DMS79 treated with DMSO at 0.1 percent for 48 hours (cell line): ENCODE data around the gene SAMD8.

Experiments used
- DNase-seq: peaks from one replicate; lab custom pipeline; 2025; lab: John Stamatoyannopoulos, UW

Gene SAMD8

DNA sequence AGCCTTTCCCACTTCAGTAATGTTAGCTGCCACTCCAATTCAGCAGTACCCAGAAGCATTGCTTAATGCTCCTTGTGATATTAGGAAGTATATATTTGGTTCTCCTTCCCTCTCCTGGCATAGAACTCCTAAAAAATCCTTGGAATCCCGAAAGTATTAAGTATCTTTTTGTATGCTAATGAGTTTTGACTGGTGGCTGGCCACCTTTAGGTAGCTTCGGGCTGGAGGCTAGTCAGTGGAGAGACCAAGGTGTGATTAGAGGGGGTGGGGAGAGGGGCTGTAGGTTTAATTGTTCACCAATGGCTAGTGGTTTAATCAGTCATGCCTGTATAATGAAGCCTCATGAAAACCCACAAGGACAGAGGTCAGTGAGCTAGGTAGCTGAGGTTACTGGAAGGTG, 112.1 kb downstream of the SAMD8 start:
- no peak for DNase-seq

DNA sequence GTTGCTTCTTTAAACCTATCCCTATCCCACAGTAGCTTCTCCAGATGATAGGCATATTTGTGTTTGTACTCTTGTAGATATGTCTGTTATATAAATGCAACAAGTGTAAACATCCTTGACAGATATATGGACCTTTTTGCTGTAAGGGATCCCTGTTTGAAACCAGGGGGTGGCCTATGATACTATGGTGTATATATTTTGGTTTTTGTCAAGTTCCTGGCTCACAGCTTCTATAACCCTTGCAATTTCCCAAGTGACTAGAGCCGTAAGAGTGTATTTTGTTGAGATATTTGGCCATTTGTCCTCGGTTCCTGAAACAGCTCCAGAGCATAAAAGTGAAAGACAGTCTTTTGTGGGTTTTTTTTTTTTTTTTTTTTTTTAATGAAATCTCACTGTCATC, 114.6 kb downstream of the SAMD8 start:
- no peak for DNase-seq

DNA sequence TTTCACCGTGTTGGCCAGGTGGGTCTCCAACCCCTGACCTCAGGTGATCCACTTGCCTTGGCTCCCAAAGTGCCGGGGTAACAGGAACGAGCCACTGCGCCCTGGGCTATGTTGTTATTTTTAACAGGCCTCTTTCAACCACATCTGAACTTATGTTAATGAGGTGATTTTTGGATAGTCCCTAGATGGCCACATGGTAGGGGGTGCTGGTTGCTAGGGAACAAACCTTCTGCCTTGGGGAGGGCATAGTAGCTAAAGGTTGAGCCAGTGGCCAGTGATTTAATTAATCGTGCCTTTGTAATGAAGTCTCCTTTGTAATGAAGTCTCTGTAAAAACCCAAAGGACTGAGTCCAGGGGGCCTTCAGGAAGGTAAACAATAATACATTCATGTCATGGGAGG, 115.2 kb downstream of the SAMD8 start:
- no peak for DNase-seq

DNA sequence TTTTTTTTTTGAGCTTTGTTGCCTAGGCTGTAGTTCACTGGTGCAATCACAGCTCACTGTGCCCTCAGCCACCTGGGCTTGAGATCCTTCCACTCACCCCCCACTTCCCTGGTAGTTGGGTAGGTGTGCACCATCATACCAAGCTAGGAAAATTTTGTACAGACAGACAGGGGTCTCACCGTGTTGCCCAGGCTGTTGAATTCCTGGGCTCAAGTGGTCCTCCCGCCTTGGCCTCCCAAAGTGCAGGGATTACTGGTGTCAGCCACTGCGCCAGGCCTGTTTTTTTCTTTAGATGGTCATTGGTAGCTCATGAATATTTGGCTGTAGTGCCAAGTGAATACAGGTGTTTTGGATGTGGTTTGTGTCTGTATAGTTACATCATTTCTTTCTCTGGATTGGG, 116.8 kb downstream of the SAMD8 start:
- DNase-seq, result no peak

DNA sequence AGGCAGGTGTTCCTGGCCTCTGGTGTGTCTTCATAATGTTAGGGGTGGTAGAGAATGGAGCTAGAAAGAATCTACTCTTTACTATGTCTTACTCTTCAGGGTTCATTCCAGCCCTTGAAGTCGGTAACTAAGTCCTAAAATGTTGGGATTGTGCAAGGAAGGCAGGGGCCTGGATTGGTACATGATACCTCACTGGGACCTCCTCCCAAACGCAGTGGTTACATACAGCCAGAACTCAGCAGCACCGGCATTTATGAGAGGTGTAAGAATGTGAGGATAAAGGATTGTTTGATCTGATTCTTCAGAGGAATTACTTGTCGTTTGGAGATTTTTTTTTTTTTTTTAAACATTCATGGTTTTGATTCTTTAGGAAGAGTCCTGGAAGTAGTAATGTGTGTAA, 117.4 kb downstream of the SAMD8 start:
- no peak for DNase-seq

DNA sequence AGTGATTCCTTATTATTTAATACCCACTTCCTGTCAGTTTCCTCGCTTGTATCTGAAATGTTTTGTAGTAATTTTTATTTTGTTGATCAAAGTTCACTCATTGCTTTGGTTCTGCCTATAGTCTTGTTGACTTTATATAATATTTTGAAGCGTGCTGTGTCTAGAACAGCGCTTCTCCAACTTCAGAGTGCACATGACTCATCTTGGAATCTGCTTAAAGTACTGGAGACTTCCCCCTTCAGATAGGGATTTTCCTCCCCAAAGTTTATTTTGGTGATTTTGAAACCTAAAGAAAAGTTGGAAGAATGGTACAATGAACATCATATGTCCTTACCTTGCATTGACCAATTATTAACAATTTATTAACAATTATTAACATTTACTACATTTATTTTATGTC, 118.5 kb downstream of the SAMD8 start:
- no peak for DNase-seq

DNA sequence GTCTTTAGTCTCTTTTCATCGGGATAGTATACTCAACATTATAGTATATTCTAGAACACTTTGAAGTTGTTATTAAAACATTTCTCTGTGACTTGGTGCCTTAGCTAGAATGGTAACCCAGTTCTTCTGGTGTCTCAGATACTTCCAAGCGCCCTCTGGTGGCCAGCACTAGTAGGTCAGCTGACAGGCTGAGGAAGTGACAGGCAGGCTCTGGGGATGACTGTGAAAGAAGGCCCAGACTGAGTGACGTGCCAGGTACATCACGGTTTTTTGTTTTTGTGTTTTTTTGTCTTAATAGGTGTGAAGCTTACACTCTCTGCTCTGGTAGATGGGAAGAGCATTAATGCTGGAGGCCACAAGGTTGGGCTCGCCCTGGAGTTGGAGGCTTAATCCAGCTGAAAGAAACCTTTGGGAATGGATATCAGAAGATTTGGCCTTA, 119.2 kb downstream of the SAMD8 start:
- peak; percentile 38 for DNase-seq
